Common myeloid progenitor, CD34-positive (primary cell): Measurements from ENCODE around the gene FAF1.
"Not testable (repeated sequence)": the region's sequence is repeated elsewhere in the genome, so short reads cannot be mapped to it uniquely, and the experiment has no call there.

Source experiments
- CTCF ChIA-PET: fragments of 350-600 bp; sonication (Branson Sonifier 250); formaldehyde crosslinking; loops from one replicate; lab custom pipeline; 2021; ENCODE audit warnings: antibody characterized with exemption; lab: Charles Lee
- POLR2A ChIA-PET: fragments of 350-600 bp; sonication (Branson Sonifier 250); formaldehyde crosslinking; loops from one replicate; lab custom pipeline; 2021; ENCODE audit warnings: antibody characterized with exemption; lab: Charles Lee
- DNase-seq, 3 donors: peaks; one replicate each; pipeline versions ENCODE4 v3.0.0 to v3.0.0-alpha.2; 2013
- H3K27ac ChIP-seq, 2 experiments: 1 replicate in 1 of 2; 2 replicates in 1 of 2; pipeline ENCODE4 v1.7.0; 2013; ENCODE audit warnings: inconsistent platforms in 2 of 2, low read length in 2 of 2, mild to moderate bottlenecking in 2 of 2, low read depth in 1 of 2, moderate library complexity in 1 of 2; ENCODE audit not compliant: severe bottlenecking in 2 of 2, insufficient read depth in 1 of 2, poor library complexity in 1 of 2
- H3K27me3 ChIP-seq, 5 experiments: replicated peaks in 2 of 5; 1 replicate in 3 of 5; 2 replicates in 2 of 5; pipeline versions ENCODE4 v1.6.1 to v1.7.0; 2013; ENCODE audit warnings: low read length in 4 of 5, mild to moderate bottlenecking in 2 of 5, moderate library complexity in 2 of 5, inconsistent platforms in 1 of 5; ENCODE audit not compliant: insufficient read depth in 5 of 5, control insufficient read depth in 4 of 5
- H3K36me3 ChIP-seq, 4 experiments: 1 replicate in 2 of 4; 2 replicates in 2 of 4; pipeline versions ENCODE4 v1.6.1 to v1.7.0; 2013; ENCODE audit warnings: low read length in 3 of 4, control low read depth in 1 of 4, mild to moderate bottlenecking in 1 of 4; ENCODE audit not compliant: control insufficient read depth in 4 of 4, insufficient read depth in 4 of 4
- H3K4me1 ChIP-seq, 4 experiments: 1 replicate in 3 of 4; 2 replicates in 1 of 4; pipeline versions ENCODE4 v1.6.1 to v1.7.1; 2013; ENCODE audit warnings: low read length in 3 of 4, mild to moderate bottlenecking in 3 of 4, control low read depth in 1 of 4, inconsistent platforms in 1 of 4, moderate library complexity in 1 of 4; ENCODE audit not compliant: control insufficient read depth in 4 of 4, insufficient read depth in 4 of 4; ENCODE audit errors: control extremely low read depth in 1 of 4
- H3K4me3 ChIP-seq, 7 experiments: 1 replicate in 4 of 7; 2 replicates in 3 of 7; pipeline versions ENCODE4 v1.5.1 to v1.7.0; 2013; ENCODE audit warnings: mild to moderate bottlenecking in 7 of 7, low read length in 6 of 7, moderate library complexity in 6 of 7, inconsistent platforms in 2 of 7, low read depth in 2 of 7, control low read depth in 1 of 7; ENCODE audit not compliant: insufficient read depth in 4 of 7, control insufficient read depth in 1 of 7; ENCODE audit errors: extremely low read depth in 1 of 7
- H3K9me3 ChIP-seq, 5 experiments: 1 replicate in 4 of 5; 2 replicates in 1 of 5; pipeline versions ENCODE4 v1.6.1 to v1.7.1; 2013; ENCODE audit warnings: low read length in 4 of 5, mild to moderate bottlenecking in 2 of 5, inconsistent platforms in 1 of 5, low read depth in 1 of 5, moderate library complexity in 1 of 5; ENCODE audit not compliant: control insufficient read depth in 4 of 5, insufficient read depth in 2 of 5; ENCODE audit errors: control extremely low read depth in 1 of 5
- WGBS: methylation state at CpG from one replicate; pipeline ENCODE4 v1.1.5; 2013; ENCODE audit not compliant: insufficient coverage; 5-methylcytosine and 5-hydroxymethylcytosine counted together

Gene FAF1

DNA sequence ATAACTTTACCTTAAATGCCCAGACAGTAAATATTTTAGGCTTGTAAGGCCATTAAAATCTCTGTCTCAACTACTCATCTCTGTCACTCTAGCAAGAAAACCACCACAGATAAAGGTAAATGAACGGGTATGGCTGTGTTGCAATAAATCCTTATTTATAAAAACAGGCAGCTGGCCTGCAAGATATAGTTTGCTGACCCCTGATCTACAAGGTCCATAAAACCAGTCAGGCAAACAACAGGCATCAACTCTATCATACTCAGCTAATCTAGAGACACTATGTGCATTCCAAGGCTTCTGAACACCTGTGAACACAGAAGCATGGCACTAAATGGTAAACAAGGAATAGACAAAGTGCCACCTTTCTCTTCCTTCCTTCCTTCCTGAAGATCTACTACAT is 9.7 kb downstream of the FAF1 start:
- Histone ChIP-seq H3K4me1 (peaks cover 0 to 2% (median under 1%) of the 10 kb centered on the region in 4 experiments), H3K36me3 (peaks cover 0 to 4% (median under 1%) of the 10 kb centered on the region in 4 experiments), H3K9me3 (no peaks in the 10 kb centered on the region), H3K27me3 (no peaks in the 10 kb centered on the region), H3K27ac (no peak overlapping the region), H3K4me3 (no peak overlapping the region)
- ChIA-PET CTCF (interaction anchor here (1.2 to 2.6 kb wide), 2 partner anchors 14 to 238 kb away, joined by 4 to 6 read pairs; no protein-coding TSS in a partner anchor), POLR2A (no interaction called here)
- DNase-seq = no peak
- no CpG with 5 or more reads among the region's 1 CpG for WGBS

DNA sequence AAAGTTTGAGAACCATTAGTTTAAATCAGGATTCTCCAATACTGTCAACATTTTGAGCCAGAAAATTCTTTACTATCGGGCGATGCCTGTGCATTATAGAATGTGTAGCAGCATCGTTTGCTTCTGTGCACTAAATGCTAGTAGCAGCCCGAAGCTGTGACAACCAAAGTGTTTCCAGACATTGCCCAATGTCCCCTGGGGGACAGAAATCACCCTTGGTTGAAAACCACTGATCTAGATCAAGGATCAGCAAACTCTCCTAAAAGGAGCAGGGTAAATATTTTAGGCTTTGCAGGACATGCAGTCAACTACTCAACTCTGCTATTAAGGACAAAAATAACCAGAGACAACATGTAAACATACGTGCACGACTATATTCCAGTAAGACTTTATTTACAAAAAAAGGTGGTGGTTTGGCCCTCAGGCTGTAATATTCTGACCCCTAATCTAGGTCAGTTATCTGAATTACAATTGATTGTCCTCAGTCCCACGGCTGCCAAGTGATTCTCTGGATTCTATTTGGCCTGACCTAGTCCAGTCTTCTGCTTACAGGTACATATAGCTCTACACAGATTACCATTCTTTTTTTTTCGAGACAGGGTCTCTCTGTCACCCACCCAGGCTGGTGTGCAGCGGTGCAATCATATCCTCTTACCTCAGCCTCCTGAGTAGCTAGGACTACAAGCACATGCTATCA is 10.6 kb downstream of the FAF1 start:
- peaks cover 0 to 11% (median 2%) of the 10 kb centered on the region in 4 experiments for H3K36me3 ChIP-seq

DNA sequence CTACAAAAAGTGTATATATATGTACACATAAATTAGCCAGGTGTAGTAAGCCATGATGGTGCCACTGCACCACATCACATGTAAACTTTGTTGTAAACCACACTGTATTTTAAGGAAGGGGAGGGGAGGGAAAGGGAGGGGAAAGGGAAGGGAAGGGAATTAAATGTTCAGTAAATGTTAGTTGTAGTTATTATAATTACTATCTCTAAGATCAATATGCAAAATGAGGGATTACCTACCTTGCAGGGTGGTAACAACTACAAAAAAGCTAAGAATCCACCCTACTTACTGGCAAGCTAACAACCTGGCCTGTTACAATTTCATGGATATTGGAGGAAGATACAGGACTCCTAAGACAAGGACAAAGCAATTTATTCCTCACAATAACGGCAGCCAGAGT is 17.7 kb downstream of the FAF1 start:
- CTCF ChIA-PET = interaction anchor here (0.6 to 1.3 kb wide), 2 partner anchors 12 to 29 kb away, joined by 3 to 4 read pairs; no protein-coding TSS in a partner anchor

More for the DNA sequence above, 10.6 kb downstream of the FAF1 start:
- DNase-seq = no peak
- ChIA-PET CTCF (interaction anchor here (2.6 kb wide), 1 partner anchor 13 kb away, joined by 6 read pairs; no protein-coding TSS in a partner anchor), POLR2A (interaction anchor here (0.6 kb wide), 1 partner anchor 215 kb away, joined by 4 read pairs; no protein-coding TSS in a partner anchor)
- Histone ChIP-seq H3K27me3 (no peaks in the 10 kb centered on the region), H3K4me1 (peaks cover 0 to 2% (median 0%) of the 10 kb centered on the region in 4 experiments), H3K9me3 (no peaks in the 10 kb centered on the region), H3K4me3 (no peak overlapping the region), H3K27ac (no peak overlapping the region)
- 94% methylated on average over 8 of the region's 9 CpGs for WGBS

DNA sequence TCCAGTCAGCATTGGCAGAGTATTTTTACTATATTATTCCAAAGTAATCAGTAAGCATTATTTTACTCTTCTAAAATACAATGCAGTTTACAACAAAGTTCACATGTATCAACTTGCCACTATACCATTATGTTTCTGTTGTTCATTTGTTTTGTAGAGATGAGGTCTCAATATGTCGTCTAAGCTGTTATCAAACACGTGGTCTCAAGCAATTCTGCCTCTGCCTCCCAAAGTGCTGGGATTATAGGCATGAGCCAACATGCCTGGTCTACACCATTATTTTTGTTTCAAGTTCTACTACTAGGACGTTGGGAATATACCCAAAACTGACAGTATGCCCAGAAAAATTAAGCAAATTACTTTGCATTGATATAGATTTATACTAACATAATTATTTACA is 19.8 kb downstream of the FAF1 start:
- Histone ChIP-seq H3K4me1 (no peaks in the 10 kb centered on the region), H3K27ac (no peak overlapping the region), H3K36me3 (peaks cover under 1 to 9% (median 3%) of the 10 kb centered on the region in 4 experiments), H3K4me3 (no peak overlapping the region), H3K27me3 (no peaks in the 10 kb centered on the region), H3K9me3 (no peaks in the 10 kb centered on the region)
- POLR2A ChIA-PET = no interaction called here
- WGBS = 93% methylated on average over 2 of the region's 3 CpGs
- no peak for DNase-seq
- CTCF ChIA-PET = interaction anchor here (1.4 to 4.0 kb wide), 2 partner anchors 10 to 23 kb away, joined by 4 to 17 read pairs; no protein-coding TSS in a partner anchor

More for the DNA sequence above, 17.7 kb downstream of the FAF1 start:
- Histone ChIP-seq H3K9me3 (no peaks in the 10 kb centered on the region), H3K27ac (no peak overlapping the region), H3K4me3 (no peak overlapping the region), H3K36me3 (peaks cover 3 to 12% (median 3%) of the 10 kb centered on the region in 4 experiments), H3K4me1 (no peaks in the 10 kb centered on the region), H3K27me3 (no peaks in the 10 kb centered on the region)
- WGBS = no CpG with 5 or more reads among the region's 1 CpG
- POLR2A ChIA-PET = no interaction called here
- DNase-seq = no peak

DNA sequence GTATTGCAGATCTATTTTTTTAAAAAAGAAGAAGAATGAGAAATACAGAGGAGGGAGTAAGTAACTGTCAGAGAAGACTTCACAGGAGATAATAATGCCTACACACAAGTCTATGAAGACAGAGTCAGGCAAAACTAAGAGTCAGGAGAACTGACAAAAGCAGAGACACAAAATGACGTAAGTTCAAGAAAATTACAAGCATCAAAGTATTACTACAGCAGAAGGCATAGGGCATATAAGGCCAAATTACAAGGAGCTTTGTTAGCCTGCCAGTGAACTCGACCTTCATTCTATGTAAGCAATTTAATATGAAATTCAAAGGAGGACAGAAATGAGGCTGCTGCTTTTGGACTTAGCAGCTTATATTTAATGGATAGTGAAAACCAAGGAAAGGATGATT is 23.7 kb downstream of the FAF1 start:
- 94% methylated on average over 2 of the region's 2 CpGs for WGBS
- Histone ChIP-seq H3K27ac (no peak overlapping the region), H3K27me3 (no peaks in the 10 kb centered on the region), H3K9me3 (no peaks in the 10 kb centered on the region), H3K4me1 (no peaks in the 10 kb centered on the region), H3K4me3 (no peak overlapping the region), H3K36me3 (peaks cover 0 to 2% (median 0%) of the 10 kb centered on the region in 4 experiments)
- no peak for DNase-seq
- CTCF ChIA-PET = interaction anchor here (1.2 to 1.8 kb wide), 4 partner anchors 9 to 254 kb away, joined by 4 to 6 read pairs (median 4); no protein-coding TSS in a partner anchor
- POLR2A ChIA-PET = no interaction called here

GRCh38 chr1:50935276-50935675 is 24.8 kb downstream of the FAF1 start:
- 80% methylated on average over 1 of the region's 2 CpGs for WGBS

DNA sequence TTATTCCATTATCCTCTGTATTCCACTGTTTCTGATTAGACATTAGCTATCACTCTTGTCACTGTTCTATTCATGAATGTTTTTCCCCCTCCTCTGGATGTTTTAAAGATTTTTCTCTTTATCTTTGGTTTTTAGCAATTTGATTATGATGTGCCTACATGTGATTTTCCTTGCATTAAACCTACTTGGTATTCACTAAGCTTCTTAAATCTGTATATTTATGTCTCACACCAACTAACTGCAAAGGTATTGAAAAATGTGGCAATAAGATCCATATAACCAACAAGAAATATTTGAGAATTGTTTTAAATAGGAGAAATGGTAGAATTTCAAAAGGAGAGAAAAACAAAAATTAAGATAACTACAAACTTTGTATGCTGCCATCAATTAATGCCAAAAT is 25.2 kb downstream of the FAF1 start:
- H3K27me3 ChIP-seq = no peaks in the 10 kb centered on the region
- no peaks in the 10 kb centered on the region for H3K9me3 ChIP-seq
- no peak for DNase-seq
- ChIA-PET POLR2A (no interaction called here), CTCF (interaction anchor here (1.6 kb wide), 1 partner anchor 256 kb away, joined by 4 read pairs; no protein-coding TSS in a partner anchor)
- peaks cover 0 to 2% (median 0%) of the 10 kb centered on the region in 4 experiments for H3K36me3 ChIP-seq
- no peak overlapping the region for H3K27ac ChIP-seq
- H3K4me3 ChIP-seq = no peak overlapping the region
- H3K4me1 ChIP-seq = no peaks in the 10 kb centered on the region

More at GRCh38 chr1:50935276-50935675, 24.8 kb downstream of the FAF1 start:
- POLR2A ChIA-PET, DNase-seq, H3K27me3 ChIP-seq, H3K27ac ChIP-seq, H3K36me3 ChIP-seq, H3K9me3 ChIP-seq, H3K4me1 ChIP-seq, H3K4me3 ChIP-seq: not testable (repeated sequence)
- CTCF ChIA-PET = interaction anchor here (1.2 to 1.6 kb wide), 2 partner anchors 10 to 255 kb away, joined by 4 to 5 read pairs; no protein-coding TSS in a partner anchor
